COLO668 (cell line): Measurements from ENCODE around the gene CYBRD1.
"Not testable (repeated sequence)": the region's sequence is repeated elsewhere in the genome, so short reads cannot be mapped to it uniquely, and the experiment has no call there.

Experiments
- DNase-seq: peaks from one replicate; lab custom pipeline; 2025; ENCODE audit not compliant: unreplicated experiment; lab: John Stamatoyannopoulos, UW

Gene CYBRD1

GRCh38 chr2:171514908-171515582 lies 7.2 kb upstream of the CYBRD1 start:
- no peak for DNase-seq

GRCh38 chr2:171515672-171516298 lies 6.5 kb upstream of the CYBRD1 start:
- no peak for DNase-seq

GRCh38 chr2:171516793-171517192 lies 5.5 kb upstream of the CYBRD1 start:
- DNase-seq, result no peak

GRCh38 chr2:171520471-171520870 lies 1.8 kb upstream of the CYBRD1 start:
- DNase-seq, result no peak

- DNase-seq, result no peak
Observed at GRCh38 chr2:171521361-171522051, 768 bp upstream of the CYBRD1 start.

GRCh38 chr2:171522788-171523087 lies 464 bp downstream of the CYBRD1 start:
- peak; percentile 33 for DNase-seq

GRCh38 chr2:171523088-171524017 lies 1.1 kb downstream of the CYBRD1 start:
- DNase-seq, result peak; percentile 38

GRCh38 chr2:171524018-171524401 lies 1.7 kb downstream of the CYBRD1 start:
- no peak for DNase-seq

- DNase-seq, result peak; percentile 10
Observed at GRCh38 chr2:171529914-171530313, 7.6 kb downstream of the CYBRD1 start.

GRCh38 chr2:171530378-171530777 lies 8.1 kb downstream of the CYBRD1 start:
- DNase-seq, result no peak

- DNase-seq, result not testable (repeated sequence)
Observed at GRCh38 chr2:171530859-171531258, 8.6 kb downstream of the CYBRD1 start.

GRCh38 chr2:171531291-171531690 lies 9.0 kb downstream of the CYBRD1 start:
- no peak for DNase-seq

- DNase-seq, result no peak
Observed at GRCh38 chr2:171531836-171532450, 9.7 kb downstream of the CYBRD1 start.

GRCh38 chr2:171533331-171533730 lies 11.1 kb downstream of the CYBRD1 start:
- no peak for DNase-seq

GRCh38 chr2:171535528-171535927 lies 13.3 kb downstream of the CYBRD1 start:
- DNase-seq, result not testable (repeated sequence)

- no peak for DNase-seq
Observed at GRCh38 chr2:171540437-171540836, 18.2 kb downstream of the CYBRD1 start.

- DNase-seq, result peak; percentile 20
Observed at GRCh38 chr2:171541202-171541887, 19.1 kb downstream of the CYBRD1 start.

- no peak for DNase-seq
Observed at GRCh38 chr2:171545086-171545485, 22.8 kb downstream of the CYBRD1 start.

- DNase-seq, result no peak
Observed at GRCh38 chr2:171547256-171547655, 25.0 kb downstream of the CYBRD1 start.

- DNase-seq, result no peak
Observed at GRCh38 chr2:171547720-171548119, 25.4 kb downstream of the CYBRD1 start.
